NB4 (cell line): ENCODE data around the gene FOXL3.

Source experiments
- POLR2A ChIP-seq: IDR thresholded peaks from 2 replicates; pipeline ENCODE4 v1.6.1; 2011; ENCODE audit warnings: mild to moderate bottlenecking; ENCODE audit not compliant: insufficient read length; ENCODE audit errors: extremely low read depth
- TF ChIP-seq, protein P1 (sequence below): IDR thresholded peaks from one replicate; pipeline ENCODE4 v1.5.1; 2012; ENCODE audit warnings: low read depth, low read length

DNA sequence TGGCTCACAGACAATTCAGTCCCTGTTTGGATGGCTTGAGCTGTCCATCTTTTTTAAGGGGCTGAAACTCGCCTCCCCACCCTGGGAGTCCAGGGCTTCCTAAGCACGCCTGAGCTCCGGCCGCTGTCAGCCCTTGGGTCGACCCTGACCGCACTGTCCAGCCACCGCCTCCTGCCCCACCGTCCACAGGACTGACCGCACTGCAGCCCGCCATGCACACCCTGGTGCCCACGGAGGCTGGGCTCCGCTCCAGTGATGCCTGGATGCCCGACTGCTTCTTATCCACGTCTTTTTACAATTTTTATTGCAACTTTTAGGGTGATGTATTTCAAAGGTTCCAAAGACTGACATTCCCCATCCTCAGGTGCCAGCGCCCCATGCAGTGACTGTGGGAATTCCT is 39.4 kb upstream of the FOXL3 start:
- TF ChIP-seq, protein P1, sequence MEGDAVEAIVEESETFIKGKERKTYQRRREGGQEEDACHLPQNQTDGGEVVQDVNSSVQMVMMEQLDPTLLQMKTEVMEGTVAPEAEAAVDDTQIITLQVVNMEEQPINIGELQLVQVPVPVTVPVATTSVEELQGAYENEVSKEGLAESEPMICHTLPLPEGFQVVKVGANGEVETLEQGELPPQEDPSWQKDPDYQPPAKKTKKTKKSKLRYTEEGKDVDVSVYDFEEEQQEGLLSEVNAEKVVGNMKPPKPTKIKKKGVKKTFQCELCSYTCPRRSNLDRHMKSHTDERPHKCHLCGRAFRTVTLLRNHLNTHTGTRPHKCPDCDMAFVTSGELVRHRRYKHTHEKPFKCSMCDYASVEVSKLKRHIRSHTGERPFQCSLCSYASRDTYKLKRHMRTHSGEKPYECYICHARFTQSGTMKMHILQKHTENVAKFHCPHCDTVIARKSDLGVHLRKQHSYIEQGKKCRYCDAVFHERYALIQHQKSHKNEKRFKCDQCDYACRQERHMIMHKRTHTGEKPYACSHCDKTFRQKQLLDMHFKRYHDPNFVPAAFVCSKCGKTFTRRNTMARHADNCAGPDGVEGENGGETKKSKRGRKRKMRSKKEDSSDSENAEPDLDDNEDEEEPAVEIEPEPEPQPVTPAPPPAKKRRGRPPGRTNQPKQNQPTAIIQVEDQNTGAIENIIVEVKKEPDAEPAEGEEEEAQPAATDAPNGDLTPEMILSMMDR: no peak
- no peak for TF ChIP-seq POLR2A
